Psoas muscle (tissue), 8 donors: ENCODE data around the gene PLAC9. TPM values are rescaled to one million over a fixed set of nuclear protein-coding genes. Genes with fewer than 3 reads are reported as not detected.

ENCODE experiments used
- ATAC-seq, 4 donors: fragments of 200-7000 bp; cut with Tn5 transposase; one replicate each; pipeline ENCODE4 v1.9.1; 2020; ENCODE audit warnings: moderate library complexity in 3 of 4, mild to moderate bottlenecking in 2 of 4
- DNase-seq, 2 donors: peaks; one replicate each; pipeline ENCODE4 v3.0.0-alpha.2; 2020
- H3K27ac ChIP-seq: fragments of 200-600 bp; one replicate; pipeline ENCODE4 v1.8.0; 2022
- H3K27me3 ChIP-seq, 3 donors: fragments of 200-600 bp in 1 of 3; one replicate each; pipeline versions ENCODE4 v1.6.1 to v1.8.0; 2013 to 2022; ENCODE audit warnings: low read length in 2 of 3, mild to moderate bottlenecking in 2 of 3, moderate library complexity in 1 of 3; ENCODE audit not compliant: insufficient read depth in 3 of 3
- H3K36me3 ChIP-seq, 2 donors: fragments of 200-600 bp in 1 of 2; one replicate each; pipeline versions ENCODE4 v1.6.1 to v1.8.0; 2013 to 2022; ENCODE audit warnings: low read depth in 1 of 2, mild to moderate bottlenecking in 1 of 2, moderate library complexity in 1 of 2; ENCODE audit not compliant: insufficient read depth in 1 of 2
- H3K4me1 ChIP-seq: fragments of 200-600 bp; one replicate; pipeline ENCODE4 v1.8.0; 2022
- H3K4me3 ChIP-seq: fragments of 200-600 bp; one replicate; pipeline ENCODE4 v1.8.0; 2022; ENCODE audit warnings: mild to moderate bottlenecking
- H3K9me3 ChIP-seq: fragments of 200-600 bp; one replicate; pipeline ENCODE4 v1.8.0; 2022
- WGBS, 3 donors: extraction: QIAGEN DNeasy Blood & Tissue Kit; methylation state at CpG; one replicate each; pipeline versions ENCODE4 v1.1.6 to v1.1.7; 2013; 5-methylcytosine and 5-hydroxymethylcytosine counted together
- intact Hi-C, 2 donors: fragments of 100-400 bp; cut with DNase I; formaldehyde crosslinking; loops; one replicate each; pipeline versions ENCODE4 v1.11.0 to v1.14.2; 2022
- polyA plus RNA-seq, 3 donors: library from polyadenylated mRNA; stranded (reverse); fragments of 200-250 nt; gene quantifications; one replicate each; pipeline ENCODE4 v1.2.3, GENCODE V29; 2013
- total RNA-seq, 4 donors: library from RNA; stranded (reverse); fragmentation: NEBNext Ultra II Directional in 2 of 4; extraction: Animal tissue kit (Norgen Biotek cat#: 25700) in 2 of 4; gene quantifications; one replicate each; pipeline versions ENCODE4 v1.2.1 to v1.2.4, GENCODE V29; 2021 to 2023
- TF ChIP-seq, protein P1 (sequence below): fragments of 200-600 bp; IDR thresholded peaks from one replicate; pipeline ENCODE4 v1.8.0; 2022; ENCODE audit warnings: antibody characterized with exemption
- donor health status: healthy with polysubstance abuse.
- donor health status: DM: no; HTN: no; CAD: no; lungs with moderate emphysema.
- donor health status: Bipolar disorder and iron deficiency.
- donor health status: healthy.
- donor health status: DM: yes; HTN: yes; CAD: no.
- donor health status: DM: no; HTN: no; CAD: no.
- donor health status: DM: no; HTN: no; CAD: no.
- donor health status: DM: yes; HTN: yes; CAD: no.

Gene PLAC9
- total and polyA plus RNA-seq, 7 donors, result 5.4 to 14.6 (median 9.4) TPM

- H3K36me3 ChIP-seq, result no peaks in the 10 kb centered on the region
- no peaks in the 10 kb centered on the region for H3K4me1 ChIP-seq
- peaks cover 11% of the 10 kb centered on the region for H3K9me3 ChIP-seq
- H3K27me3 ChIP-seq, result no peaks in the 10 kb centered on the region
- intact Hi-C loops, result no loop called here
- ATAC-seq (no peak), DNase-seq (no peak)
- H3K27ac ChIP-seq, result no peak overlapping the region
- H3K4me3 ChIP-seq, result no peak overlapping the region
- TF ChIP-seq, protein P1, sequence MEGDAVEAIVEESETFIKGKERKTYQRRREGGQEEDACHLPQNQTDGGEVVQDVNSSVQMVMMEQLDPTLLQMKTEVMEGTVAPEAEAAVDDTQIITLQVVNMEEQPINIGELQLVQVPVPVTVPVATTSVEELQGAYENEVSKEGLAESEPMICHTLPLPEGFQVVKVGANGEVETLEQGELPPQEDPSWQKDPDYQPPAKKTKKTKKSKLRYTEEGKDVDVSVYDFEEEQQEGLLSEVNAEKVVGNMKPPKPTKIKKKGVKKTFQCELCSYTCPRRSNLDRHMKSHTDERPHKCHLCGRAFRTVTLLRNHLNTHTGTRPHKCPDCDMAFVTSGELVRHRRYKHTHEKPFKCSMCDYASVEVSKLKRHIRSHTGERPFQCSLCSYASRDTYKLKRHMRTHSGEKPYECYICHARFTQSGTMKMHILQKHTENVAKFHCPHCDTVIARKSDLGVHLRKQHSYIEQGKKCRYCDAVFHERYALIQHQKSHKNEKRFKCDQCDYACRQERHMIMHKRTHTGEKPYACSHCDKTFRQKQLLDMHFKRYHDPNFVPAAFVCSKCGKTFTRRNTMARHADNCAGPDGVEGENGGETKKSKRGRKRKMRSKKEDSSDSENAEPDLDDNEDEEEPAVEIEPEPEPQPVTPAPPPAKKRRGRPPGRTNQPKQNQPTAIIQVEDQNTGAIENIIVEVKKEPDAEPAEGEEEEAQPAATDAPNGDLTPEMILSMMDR, result no peak
- 89 to 100% (median 93%) methylated on average over 1 of the region's 1 CpG for WGBS, 3 donors
Observed at GRCh38 chr10:80110986-80111385, 21.5 kb upstream of the PLAC9 start.

- Histone ChIP-seq H3K27me3 (no peaks in the 10 kb centered on the region), H3K4me3 (no peak overlapping the region), H3K36me3 (no peaks in the 10 kb centered on the region), H3K9me3 (no peaks in the 10 kb centered on the region), H3K27ac (no peak overlapping the region), H3K4me1 (no peaks in the 10 kb centered on the region)
- TF ChIP-seq, protein P1, result no peak
- no peak for DNase-seq
- 80 to 88% (median 82%) methylated on average over 4 of the region's 4 CpGs for WGBS, 3 donors
- intact Hi-C loops, result no loop called here
- ATAC-seq, result no peak
Observed at GRCh38 chr10:80118669-80119068, 13.9 kb upstream of the PLAC9 start.

GRCh38 chr10:80122110-80122710 is 10.3 kb upstream of the PLAC9 start:
- Histone ChIP-seq H3K27me3 (no peaks in the 10 kb centered on the region), H3K36me3 (no peaks in the 10 kb centered on the region), H3K4me1 (no peaks in the 10 kb centered on the region), H3K9me3 (no peaks in the 10 kb centered on the region), H3K4me3 (no peak overlapping the region), H3K27ac (no peak overlapping the region)
- ATAC-seq (no peak), DNase-seq (no peak)
- TF ChIP-seq, protein P1, result no peak
- intact Hi-C loops, result no loop called here

DNA sequence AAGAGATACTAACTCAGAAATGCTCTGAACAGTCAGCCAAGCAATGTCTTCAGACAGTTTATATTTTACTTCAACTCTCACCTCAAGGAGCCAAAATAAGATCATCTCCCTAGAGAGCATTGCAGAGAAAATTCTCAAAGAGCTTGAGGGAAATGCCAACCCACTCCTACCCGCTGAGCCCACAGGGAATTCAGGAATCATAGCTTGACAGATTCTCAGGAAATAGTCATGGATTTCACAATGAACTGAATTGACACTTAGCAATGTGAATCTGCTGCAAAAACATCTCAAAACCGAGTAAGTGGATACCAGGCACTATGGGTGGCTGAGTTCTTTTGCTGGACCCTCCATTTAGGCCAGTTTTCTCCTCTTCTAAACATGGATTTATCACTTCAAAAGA is 9.8 kb upstream of the PLAC9 start:
- H3K9me3 ChIP-seq, result no peaks in the 10 kb centered on the region
- no peak overlapping the region for H3K4me3 ChIP-seq
- H3K27ac ChIP-seq, result no peak overlapping the region
- no peaks in the 10 kb centered on the region for H3K27me3 ChIP-seq
- H3K4me1 ChIP-seq, result no peaks in the 10 kb centered on the region
- 61 to 64% (median 62%) methylated on average over 2 of the region's 2 CpGs for WGBS, 3 donors
- no peaks in the 10 kb centered on the region for H3K36me3 ChIP-seq
- ATAC-seq (no peak), DNase-seq (no peak)
- intact Hi-C loops, result no loop called here
- TF ChIP-seq, protein P1, result no peak

- H3K27ac ChIP-seq, result no peak overlapping the region
- no peak for DNase-seq
Observed at GRCh38 chr10:80126876-80127275, 5.7 kb upstream of the PLAC9 start.

More at GRCh38 chr10:80126876-80127275, 5.7 kb upstream of the PLAC9 start:
- no peak for ATAC-seq
- Histone ChIP-seq H3K36me3 (no peaks in the 10 kb centered on the region), H3K27me3 (peaks cover 0 to 6% (median 0%) of the 10 kb centered on the region in 3 donors), H3K4me1 (no peaks in the 10 kb centered on the region), H3K9me3 (no peaks in the 10 kb centered on the region), H3K4me3 (no peak overlapping the region)
- intact Hi-C loops, result no loop called here
- 35 to 59% (median 37%) methylated on average over 4 of the region's 4 CpGs for WGBS, 3 donors
- TF ChIP-seq, protein P1, result no peak
